22Rv1 (cell line): ENCODE results near the gene SLC25A31.

Source experiments
- H3K27ac ChIP-seq: fragments of 450-650 bp; 2 replicates; pipeline ENCODE4 v1.5.1; 2017
- CTCF ChIP-seq: fragments of 450-650 bp; IDR thresholded peaks from 2 replicates; pipeline ENCODE4 v1.5.1; 2017; ENCODE audit warnings: mild to moderate bottlenecking
- ZFX ChIP-seq: fragments of 450-650 bp; IDR thresholded peaks from 2 replicates; pipeline ENCODE4 v1.6.1; 2017; ENCODE audit warnings: antibody characterized with exemption, borderline replicate concordance

SLC25A31 gene

GRCh38 chr4:127730142-127730913 is at the start of gene SLC25A31:
Gene SLC25A31, plus strand, starts transcription at chr4:127730400. Its CDS starts 146 bp downstream, at chr4:127730546.
- TF ChIP-seq CTCF (no peak), ZFX (no peak)
- H3K27ac ChIP-seq, result no peak within 1 kb of the TSS

GRCh38 chr4:127685292-127685691 is 44.9 kb upstream of the SLC25A31 start:
- TF ChIP-seq CTCF (no peak), ZFX (no peak)
- H3K27ac ChIP-seq, result no peak overlapping the region

- H3K27ac ChIP-seq, result no peak overlapping the region
- TF ChIP-seq ZFX, result no peak
- TF ChIP-seq CTCF, result no peak
Measured at GRCh38 chr4:127686658-127687057, 43.5 kb upstream of the SLC25A31 start.

GRCh38 chr4:127687580-127687979 is 42.6 kb upstream of the SLC25A31 start:
- H3K27ac ChIP-seq, result no peak overlapping the region
- no peak for TF ChIP-seq ZFX
- TF ChIP-seq CTCF, result no peak

- no peak overlapping the region for H3K27ac ChIP-seq
- no peak for TF ChIP-seq CTCF
- TF ChIP-seq ZFX, result no peak
Measured at GRCh38 chr4:127698789-127699200, 31.4 kb upstream of the SLC25A31 start.

- peak overlapping the region; percentile 64 for H3K27ac ChIP-seq
- TF ChIP-seq ZFX (no peak), CTCF (no peak)
Measured at GRCh38 chr4:127708985-127709384, 21.2 kb upstream of the SLC25A31 start.

- no peak for TF ChIP-seq CTCF
- TF ChIP-seq ZFX, result no peak
- peak overlapping the region; percentile 64 for H3K27ac ChIP-seq
Measured at GRCh38 chr4:127709456-127709855, 20.7 kb upstream of the SLC25A31 start.
